ENCODE data around the gene ECPAS.
"Not testable (repeated sequence)": the region's sequence is repeated elsewhere in the genome, so short reads cannot be mapped to it uniquely, and the experiment has no call there.

ECPAS gene

GRCh38 chr9:111412280-111412679, 71.9 kb downstream of the ECPAS start:
- no peak for DNase-seq

DNA sequence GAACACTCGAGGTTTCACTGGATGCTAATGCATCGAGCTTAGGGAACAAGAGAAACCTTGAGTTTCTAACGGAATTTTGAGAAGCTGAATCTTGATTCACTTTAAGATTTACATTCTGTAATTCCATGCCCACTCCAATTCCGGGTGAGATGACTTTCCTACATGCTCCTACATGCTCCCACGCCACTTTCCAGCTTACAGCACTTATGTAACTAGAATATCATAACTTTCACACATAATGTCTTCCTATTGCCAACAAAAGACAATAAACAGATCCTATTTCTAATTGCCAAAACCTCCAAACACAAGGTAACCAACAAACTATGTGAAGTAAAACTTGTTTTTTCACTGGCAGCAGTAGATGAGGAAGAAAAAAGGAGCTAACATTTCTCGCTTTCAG, 72.9 kb downstream of the ECPAS start:
- no peak for DNase-seq

- no peak for DNase-seq
These were observed 76.4 kb downstream of the ECPAS start for GRCh38 chr9:111407813-111408212.

- DNase-seq = no peak
These were observed 78.5 kb downstream of the ECPAS start for GRCh38 chr9:111405701-111406100.

DNA sequence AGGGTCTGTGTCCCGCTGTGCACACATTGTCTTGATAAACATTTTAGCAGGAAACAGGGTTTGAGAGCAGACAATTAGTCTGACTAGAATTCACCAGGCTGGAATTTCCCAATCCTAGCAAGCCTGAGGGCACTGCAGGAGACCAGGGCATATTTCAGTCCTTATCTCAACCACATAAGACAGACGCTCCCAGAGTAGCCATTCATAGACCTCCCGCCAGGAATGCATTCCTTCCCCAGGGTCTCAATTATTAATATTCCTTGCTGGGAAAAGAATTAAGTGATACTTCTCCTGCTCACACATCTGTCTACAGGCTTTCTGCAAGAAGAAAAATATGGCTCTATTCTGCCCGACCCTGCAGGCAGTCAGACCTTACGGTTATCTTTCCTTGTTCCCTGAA, 82.7 kb downstream of the ECPAS start:
- not testable (repeated sequence) for DNase-seq

- DNase-seq = no peak
These were observed 83.7 kb downstream of the ECPAS start for GRCh38 chr9:111400564-111400898.

DNA sequence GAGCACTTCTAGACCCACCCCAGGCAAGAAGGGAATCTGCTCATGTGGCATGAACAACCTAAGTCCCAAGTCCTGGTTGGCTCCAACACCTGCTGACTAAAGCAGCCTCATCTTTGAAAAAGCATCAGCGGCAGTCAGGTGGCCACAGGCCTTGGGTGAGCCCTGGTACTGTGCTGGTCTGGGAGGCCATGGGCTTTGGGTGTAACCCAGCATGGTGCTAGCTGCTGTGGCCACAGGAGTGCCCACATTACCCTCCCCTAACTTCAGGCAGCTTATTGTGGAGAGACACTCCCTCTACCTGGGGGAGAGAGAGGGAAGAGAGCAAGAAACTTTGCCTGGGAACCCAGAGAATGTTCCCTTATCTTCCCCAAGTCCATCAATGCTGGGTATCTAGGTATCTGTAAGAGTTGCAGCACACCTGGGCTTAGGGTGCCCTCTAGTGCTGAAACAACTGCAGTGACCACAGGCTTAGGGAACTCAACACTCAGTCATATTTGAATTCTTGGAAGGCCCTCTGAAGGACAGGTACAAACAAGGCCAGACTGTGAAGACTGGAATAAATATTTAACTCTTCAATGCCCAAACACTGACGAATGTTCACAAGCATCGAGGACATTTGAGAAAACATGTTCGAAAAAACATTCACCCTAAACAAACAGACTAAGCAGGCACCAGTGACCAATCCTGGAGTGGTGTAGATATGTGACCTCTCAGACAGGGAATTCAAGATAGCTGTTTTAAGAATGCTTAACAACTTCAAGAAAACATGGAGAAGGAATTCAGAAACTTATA, 84.2 kb downstream of the ECPAS start:
- DNase-seq = no peak

DNA sequence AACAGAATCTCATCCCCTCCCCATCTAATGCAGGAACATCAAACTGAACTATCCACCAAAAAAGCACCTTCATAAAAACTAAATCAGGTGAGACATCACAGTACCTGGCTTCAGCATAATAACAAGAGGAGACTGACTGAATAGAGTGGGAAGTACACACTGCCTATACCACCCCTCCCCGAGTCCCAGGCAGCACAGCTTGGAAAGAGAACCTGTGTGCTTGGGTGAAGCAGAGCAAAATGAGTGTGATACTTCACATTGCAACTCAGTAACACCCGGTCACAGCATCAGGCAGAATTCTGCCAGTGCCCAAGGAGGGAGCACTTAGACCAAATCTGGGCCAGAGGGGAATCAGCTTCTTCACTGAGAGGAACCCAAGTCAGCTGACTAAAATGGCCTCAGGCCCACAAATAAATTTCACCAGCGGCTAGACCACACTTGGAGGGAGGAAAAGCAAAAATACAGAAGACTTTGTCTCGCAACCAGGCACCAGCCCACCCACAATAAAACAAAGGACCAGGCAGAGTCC, 84.9 kb downstream of the ECPAS start:
- DNase-seq = no peak

DNA sequence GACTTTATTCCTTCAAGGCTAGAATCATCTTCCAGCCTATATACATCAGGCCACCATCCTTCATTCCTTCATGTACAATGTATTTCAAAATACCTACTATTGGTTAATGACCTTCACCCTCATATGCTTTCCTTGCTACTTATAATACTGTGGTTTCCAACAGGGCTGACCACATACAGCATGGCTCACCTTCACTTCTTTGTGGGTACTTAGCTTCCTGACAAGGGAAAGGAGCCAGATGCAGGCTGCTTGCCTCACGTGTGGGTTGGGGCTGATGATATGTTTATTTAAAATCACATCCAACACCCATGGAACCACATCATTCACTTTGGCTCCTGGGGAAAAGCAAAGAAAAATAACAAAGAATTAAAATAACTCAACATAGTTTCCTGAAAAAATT, 90.2 kb downstream of the ECPAS start:
- no peak for DNase-seq

- DNase-seq = no peak
These were observed 94.8 kb downstream of the ECPAS start for GRCh38 chr9:111389406-111389805.

GRCh38 chr9:111386386-111386785, 97.8 kb downstream of the ECPAS start:
- no peak for DNase-seq

- no peak for DNase-seq
These were observed 103.2 kb downstream of the ECPAS start for GRCh38 chr9:111381006-111381405.

GRCh38 chr9:111375817-111376564, 108.2 kb downstream of the ECPAS start:
- no peak for DNase-seq

GRCh38 chr9:111375062-111375461, 109.1 kb downstream of the ECPAS start:
- DNase-seq = no peak

- DNase-seq = no peak
These were observed 111.9 kb downstream of the ECPAS start for GRCh38 chr9:111372297-111372696.

DNA sequence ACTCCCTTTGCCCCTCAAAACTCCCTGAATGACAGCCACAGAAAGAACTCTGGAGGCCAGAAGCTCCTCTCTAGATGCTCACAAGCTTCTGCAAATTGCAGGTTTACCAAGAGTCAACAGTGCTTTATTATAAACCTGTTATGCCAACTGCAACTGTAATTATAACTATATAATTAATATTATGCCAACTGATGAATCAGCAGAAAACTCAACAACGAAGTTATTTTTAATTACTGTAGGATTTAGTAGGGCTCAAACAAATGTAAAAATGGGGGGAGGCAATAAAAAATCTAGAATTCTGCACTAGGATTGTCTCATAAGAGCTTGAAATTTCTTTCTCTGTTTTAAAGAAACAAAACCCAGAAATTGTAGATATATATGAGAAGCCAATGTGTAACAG, 117.2 kb downstream of the ECPAS start:
- DNase-seq = no peak

GRCh38 chr9:111362526-111362925, 121.7 kb downstream of the ECPAS start:
- DNase-seq = no peak

DNA sequence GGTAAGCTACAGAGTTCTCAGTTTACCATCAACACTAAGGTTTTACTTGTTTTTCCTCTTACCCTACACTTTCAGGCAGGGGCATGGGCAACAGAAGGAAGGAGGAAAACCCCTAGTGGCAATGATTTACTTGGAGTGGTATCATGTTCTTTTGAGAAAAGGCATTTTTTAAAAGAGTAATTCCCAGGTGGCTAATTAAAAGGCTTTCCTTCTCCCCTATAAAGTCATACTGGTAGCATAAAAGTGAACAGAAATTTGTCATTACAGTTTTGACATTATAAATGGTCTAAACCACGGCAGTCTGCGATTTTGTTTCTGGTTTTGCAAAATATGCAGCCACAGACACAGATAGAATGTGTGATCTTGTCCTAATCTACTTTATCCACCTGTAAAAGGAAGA, 123.3 kb downstream of the ECPAS start:
- DNase-seq = no peak

GRCh38 chr9:111356481-111357244, 127.5 kb downstream of the ECPAS start:
- DNase-seq = no peak

GRCh38 chr9:111352545-111352944, 131.6 kb downstream of the ECPAS start:
- no peak for DNase-seq

DNA sequence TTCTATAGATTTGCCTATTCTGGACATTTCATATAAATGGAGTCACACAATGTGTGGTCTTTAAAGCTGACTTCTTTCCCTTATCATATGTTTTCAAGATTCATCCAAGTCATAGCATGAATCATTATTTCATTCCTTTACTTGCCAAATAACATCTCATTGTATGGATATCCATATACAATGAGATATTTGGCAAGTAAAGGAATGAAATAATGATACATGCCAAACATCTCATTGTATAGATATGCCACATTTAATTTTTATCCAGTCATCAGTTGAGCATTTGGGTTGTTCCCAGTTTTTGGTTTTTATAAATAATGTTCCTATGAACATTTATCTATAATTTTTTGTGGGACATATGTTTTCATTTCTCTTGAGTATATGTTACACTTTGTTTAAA, 133.6 kb downstream of the ECPAS start:
- no peak for DNase-seq

- DNase-seq = no peak
These were observed 134.4 kb downstream of the ECPAS start for GRCh38 chr9:111349766-111350165.

DNA sequence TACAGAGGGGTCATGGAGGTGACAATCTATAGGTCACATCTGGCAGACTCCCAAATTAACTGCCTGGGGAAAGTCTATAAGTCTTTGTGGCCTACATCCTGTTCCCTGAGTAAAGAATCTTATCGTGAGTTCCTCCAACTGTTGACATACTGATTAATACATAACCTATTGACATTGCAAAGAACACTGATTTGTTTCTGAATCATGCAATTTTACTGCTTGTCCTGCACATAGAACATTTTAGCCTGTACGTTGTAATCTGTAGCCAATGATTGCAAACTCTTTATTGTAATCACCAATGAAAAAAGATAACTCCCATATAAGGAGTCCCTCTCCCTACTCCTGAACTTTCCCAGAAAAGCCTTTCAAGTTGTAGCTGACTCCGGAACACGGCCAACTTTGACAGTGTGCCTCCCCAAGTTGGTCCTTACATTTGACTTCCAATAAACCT, 135.3 kb downstream of the ECPAS start:
- no peak for DNase-seq
